ENCODE data around the gene TNK2.

The TNK2 gene

DNA sequence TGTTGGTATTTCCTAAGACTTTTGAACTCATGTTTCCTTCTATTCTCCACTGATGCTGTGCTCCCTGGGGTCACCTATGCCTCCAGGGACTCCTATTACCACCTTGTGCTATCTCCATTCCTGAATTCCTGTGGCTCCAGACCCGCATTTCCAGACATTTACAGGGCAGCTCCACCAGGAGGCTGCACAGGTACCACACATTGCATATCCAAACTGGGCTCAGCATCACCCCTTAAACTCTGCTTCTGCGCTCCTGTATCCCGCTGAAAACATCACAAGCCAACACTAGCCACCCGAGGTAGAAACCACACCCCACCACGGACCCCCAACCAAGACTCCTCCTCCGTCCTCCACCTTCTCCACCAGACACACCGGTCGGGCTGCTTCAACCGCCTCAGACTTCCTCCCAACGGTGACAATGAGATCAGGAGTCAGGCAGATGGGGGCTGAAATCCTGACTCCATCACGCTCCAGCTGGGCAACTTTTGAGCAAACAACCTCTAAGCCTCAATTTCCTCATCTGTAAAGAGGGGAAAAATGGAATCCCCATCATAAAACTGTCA is 10.4 kb downstream of the TNK2 start:
- no peak for DNase-seq

DNA sequence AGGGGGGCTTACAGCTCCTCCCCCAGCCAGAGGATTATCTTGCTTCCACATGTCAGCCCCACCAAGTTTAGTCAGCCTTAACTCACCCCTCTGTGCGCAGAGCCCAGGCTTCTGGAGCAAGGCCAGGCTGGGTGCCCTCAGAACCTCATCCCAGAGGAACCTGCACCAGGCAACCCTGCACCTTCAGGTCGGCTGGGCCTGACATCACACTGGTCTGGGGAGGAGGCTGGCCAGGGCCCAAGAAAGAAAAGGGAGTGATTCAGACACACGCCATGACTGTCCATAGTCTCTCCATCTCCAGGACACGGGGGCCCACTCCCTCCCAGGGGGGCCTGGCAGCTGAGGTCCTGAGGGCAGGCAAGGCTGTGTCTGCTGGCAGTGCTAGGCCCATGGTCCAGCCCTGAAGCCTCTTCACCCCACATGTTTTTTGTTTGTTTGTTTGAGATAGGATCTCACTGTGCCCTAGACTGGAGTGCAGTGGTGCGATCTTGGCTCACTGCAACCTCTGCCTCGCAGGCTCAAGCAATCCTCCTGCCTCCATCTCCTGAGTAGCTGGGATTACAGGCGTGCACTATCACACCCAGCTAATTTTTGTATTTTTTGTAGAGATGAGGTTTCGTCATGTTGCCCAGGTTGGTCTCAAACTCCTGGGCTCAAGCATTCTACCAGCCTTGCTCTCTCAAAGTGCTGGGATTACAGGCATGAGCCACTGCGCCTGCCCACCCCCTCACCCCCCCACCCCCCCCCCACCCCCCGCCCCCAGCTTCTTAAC is 11.1 kb downstream of the TNK2 start:
- no peak for DNase-seq

GRCh38 chr3:195896361-195897080 is 11.8 kb downstream of the TNK2 start:
- DNase-seq: peak; percentile 18

GRCh38 chr3:195895861-195896360 is 12.4 kb downstream of the TNK2 start:
- DNase-seq: peak; percentile 66

DNA sequence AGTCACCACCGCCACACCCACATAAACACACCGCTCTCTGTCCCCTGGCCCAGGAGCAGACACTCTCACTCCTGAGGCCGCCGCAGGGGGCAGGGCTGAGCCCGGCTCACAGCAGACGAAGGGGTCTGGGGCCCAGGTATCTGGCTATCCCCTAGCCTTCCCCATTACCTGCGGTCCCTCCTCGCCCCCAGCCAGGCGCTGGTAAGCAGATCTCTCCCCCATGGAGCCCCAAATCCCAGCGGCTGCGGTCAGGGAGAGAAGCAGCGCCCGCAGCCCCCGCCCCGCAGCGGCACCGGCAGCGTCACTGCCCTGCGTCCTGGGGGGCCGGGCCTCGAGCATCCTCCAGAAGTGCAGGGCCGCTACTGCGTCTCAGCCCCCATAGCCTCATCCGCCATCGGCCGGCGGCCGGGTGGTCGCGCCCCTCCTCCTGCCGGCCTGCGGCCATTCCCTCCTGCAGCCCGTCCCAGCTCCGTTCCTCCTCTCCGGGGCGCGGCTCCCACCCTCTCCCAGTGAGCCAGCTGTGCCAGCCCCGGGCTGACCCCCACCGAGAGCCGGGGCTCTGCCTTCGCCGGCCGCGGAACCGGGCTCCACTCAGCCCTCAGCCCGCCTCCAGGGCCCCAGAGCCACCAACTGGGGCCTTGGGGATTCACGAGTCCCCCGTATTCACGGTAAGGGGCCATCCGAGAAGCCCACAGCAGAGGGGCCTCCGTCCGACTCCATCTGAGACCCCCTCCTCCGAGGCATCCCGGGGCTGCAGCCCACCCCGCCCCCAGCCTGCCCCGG is 13.1 kb downstream of the TNK2 start:
- peak; percentile 63 for DNase-seq

DNA sequence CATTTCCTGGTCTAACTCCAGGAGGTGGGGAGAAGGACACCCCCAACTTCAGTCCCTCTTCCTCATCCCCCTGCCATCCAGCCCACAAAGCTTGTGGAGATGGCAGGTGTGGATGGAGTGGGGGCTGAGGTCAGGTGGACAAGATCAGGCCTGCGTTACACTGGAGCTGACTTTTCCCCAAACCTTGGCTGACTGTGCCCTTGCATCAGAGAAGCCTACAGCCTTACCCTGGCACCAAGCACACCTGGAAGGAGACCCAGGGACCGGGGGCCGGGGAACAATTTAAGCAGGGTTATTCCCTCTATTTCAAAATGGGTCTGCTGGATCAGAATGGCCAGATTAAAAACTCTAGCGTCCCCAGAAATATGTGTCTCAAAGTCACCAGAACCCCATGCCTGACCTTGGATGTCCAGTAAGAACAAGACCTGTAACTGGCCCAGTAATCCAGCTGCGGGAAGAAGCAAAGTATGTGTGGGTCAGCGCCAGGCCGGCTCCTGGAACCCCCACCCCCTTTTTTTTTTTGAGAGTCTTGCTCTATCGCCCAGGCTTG is 14.4 kb downstream of the TNK2 start:
- no peak for DNase-seq

- DNase-seq: no peak
Measured at GRCh38 chr3:195893516-195893915, 14.8 kb downstream of the TNK2 start.

DNA sequence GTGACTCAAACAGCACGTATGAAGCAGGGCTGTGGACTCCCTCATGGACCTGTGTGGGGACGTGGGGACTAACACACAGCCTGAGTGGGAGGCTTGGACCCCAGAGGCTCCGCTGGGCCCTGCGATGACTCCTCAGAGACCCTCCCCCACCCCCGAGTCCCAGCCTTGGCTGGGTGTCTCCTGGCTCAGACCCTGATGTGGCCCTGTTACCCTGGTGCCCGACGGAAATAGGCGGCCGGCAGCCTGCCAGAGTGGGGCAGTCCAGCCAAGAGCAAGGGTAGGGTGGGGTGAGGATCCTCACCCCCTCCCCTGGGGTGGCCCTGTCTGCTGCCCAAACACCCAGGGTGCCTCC is 15.3 kb downstream of the TNK2 start:
- no peak for DNase-seq

GRCh38 chr3:195892105-195893043 is 16.0 kb downstream of the TNK2 start:
- DNase-seq: no peak

GRCh38 chr3:195891431-195892104 is 16.8 kb downstream of the TNK2 start:
- no peak for DNase-seq

DNA sequence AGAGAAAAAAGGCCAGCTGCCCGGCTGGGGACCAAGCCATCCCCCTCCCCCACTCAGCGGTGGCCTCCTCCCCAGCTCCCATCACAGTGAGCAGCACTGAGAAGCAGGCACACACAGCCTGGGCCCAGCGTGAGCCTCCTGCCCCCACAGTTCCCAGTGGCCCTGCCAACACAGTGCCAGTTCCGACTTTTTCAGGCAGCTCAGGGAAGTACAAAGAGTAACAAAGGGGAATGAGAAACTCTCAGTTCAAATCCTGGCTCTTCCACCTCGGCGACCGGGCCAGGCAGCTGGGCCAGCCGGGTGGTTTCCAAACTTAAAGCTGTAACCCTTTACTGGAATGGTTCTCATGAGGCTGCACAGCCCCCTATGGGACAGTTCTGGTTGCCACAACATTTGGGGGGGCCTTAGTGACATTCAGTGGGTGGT is 18.5 kb downstream of the TNK2 start:
- DNase-seq: no peak

DNA sequence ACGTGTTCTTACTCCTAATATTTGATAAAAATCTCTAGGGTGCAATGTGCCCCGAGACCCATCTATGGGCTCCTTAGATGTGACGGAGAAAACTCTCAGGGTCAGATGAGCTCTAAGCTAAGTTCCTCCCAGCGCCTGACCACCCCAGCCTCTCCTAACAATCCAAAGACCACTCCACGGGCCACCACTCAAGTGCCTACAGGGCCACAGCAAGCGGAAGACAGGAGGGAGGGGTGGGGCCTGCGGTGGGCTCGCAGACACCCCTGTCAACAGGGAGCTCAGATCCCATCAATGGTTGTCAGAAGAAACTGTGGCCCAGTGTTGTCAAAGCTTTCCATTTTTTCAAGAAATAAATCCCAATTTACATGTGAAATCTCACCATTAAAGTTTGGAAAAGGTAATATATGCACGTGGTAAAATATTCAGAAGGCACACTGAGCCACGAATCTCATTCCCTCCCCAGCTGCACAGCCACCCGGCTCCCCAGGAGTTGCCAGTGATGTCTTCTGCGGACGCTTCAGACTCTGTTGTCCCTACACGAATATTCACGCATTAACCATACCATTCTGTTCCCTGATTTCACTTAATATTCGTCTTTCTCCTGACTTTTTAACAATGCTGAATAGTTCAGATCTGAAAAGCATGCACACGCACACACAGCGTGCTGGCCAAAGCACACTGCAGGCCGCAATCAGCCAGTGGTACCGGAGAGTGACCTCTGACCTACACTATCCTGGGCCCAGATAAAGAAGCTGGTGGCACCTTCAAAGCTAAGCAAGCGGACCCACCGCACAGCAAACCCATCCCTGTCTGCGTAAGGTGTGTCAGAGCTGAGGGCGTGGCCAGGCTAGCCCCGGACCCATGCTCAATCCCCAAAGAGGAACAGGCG is 19.1 kb downstream of the TNK2 start:
- DNase-seq: no peak

DNA sequence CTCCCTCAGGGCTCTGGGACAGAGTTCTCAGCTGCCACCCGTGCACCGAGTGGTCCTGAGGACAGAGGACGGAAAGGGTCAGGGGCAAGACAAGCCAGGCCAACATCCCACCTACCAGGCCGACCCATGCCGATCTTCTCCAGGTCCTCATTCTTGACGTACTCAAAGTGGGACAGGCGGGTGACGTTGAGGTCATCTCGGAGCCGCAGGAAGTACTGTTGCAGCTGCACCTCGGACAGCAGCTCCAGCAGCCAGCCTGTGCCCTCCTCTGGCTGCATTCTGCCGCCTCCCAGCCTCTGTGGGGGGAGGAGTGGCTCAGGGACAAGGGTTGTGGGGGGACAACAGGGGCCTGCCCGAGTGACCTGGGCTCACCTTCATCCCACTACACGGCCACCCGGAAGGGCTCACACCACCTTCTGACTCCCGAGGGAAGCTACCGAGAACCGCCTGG is 20.0 kb downstream of the TNK2 start:
- DNase-seq: no peak

DNA sequence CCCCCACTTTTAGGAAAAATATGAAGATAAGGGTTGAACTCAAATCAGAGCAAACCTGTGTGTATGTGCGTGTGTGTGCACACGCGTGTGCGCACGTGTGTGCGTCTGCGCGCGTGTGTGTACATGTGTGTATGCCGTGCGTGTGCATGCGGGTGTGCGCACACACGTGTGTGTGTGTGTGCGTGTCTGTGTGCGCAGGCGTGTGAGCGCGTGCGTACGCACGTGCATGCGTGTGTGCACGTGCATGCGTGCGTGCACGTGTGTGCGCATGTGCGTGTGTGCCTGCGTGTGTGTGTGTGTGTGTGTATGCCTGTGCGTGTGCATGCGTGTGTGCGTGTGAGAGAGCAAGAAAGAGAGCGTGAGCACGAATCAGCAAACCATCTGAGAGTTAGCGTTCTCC is 20.7 kb downstream of the TNK2 start:
- no peak for DNase-seq

DNA sequence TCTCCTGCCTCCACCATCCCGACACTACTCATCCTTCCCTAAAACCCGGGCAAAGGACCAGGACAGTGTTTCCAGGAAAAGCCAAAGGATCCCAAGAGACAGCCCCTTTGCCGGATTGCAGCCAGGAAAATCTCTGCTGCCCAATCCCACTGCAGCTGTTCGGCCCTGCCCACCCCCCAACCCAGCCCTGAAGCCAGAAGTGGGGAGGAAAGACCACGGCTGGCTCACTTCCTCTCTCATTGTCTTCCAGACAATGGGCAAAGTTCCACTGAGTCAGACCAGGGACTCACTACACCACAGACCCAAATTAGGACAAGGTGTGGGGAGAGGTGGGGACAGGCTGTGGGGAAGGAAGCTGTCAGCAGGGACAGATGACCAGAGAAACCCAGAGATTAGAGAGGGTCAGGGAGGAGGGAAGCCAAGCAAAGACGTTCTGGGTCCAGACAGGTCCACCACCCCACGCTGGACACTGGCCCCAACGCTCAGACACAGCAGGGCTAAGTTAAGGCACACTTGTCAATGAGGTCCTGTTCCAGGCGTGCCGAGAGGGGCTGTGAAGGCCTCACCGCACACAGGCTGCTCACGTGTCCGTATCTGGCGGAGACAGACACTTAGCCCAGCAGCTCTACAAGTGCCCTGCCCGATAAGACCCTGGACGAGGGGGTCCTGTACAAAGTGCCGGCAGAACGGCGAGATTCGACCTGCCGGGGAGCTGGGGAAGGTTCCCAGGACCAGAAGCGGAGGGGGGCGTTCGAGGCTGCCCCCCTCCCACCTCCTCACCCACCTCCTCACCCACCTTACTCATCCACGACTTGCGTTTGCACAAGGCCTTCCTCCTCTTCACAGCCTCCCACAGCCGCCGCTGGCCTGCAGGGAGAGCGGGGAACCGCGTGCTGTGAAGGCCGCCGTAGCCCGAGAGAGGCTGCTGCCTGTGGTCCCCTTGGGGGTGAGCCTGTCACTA is 21.9 kb downstream of the TNK2 start:
- no peak for DNase-seq

DNA sequence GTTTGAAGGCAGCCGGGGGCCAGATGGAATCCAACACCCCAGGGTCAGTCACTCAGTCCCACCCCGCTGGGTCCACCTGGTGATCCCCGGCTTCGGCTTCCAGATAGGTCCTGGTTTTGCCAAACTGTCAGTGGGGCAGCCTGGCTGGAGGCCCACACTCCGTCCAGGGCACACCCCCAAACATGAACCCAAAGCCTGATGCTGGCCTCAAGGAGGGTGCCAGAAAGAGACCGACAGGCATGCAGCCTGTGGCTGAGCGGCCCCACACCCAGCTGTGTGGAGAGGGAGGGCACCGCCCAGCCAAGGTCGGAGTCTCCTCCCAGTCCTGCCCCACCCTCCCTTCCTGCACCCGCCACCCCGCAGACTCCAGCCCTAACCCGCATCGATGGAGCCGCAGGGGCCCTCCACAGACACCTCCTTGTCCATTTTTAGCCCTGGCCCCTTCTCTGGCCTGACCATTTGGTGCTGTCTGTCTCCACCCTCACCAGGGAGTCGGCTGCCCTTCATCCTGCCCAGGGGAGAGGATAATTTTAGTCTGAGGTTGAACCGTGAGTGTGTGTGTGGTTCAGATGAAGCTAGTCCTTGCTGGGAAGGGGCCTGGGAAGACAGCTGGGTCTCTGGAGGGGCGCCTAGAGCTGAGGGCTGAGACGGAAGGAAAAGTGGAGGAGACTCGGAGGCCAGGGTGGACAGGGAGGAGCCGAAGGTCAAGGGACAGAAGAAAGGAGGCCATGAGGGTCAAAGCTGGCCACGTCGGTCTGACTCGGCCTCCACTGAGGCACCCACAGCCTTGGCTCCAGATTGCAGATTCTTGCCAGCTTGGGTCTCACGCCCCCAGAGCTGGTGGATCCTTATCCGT is 23.1 kb downstream of the TNK2 start:
- no peak for DNase-seq

DNA sequence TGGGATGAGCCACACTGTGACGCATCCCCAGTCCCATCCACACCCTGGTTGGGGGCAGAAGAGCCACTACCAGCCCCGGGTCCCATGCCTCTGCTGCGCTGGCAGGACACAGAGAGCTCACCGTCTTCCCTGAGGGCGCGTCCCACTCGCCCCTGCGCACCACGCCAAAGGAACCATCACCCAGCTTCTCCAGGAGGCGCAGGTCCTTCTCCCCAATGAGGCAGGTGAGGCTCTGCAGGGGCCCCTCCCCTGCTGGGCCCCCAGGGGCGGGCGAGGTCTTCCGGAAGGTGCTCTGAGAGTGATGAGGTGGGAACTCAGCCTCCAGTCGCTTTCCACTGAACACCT is 23.7 kb downstream of the TNK2 start:
- no peak for DNase-seq

GRCh38 chr3:195883801-195884200 is 24.6 kb downstream of the TNK2 start:
- DNase-seq: no peak

Measured in stimulated activated CD4-positive, alpha-beta T cell treated with anti-CD3 and anti-CD28 coated beads, Interleukin-12 subunit alpha, Interleukin-12 subunit beta, amount 100 ng/mL, for 4 hours (primary cell).